Endodermal cell (in vitro differentiated cells): ENCODE results near the gene PDE5A. TPM values are rescaled to one million over a fixed set of nuclear protein-coding genes. Genes with fewer than 3 reads are reported as not detected.

Source experiments
- DNase-seq: peaks from one replicate; pipeline ENCODE4 v3.0.0-alpha.2; 2017
- H3K27ac ChIP-seq: 2 replicates; pipeline ENCODE4 v1.5.1; 2013; ENCODE audit warnings: mild to moderate bottlenecking, low read depth, low read length, moderate library complexity
- H3K27me3 ChIP-seq: 2 replicates; pipeline ENCODE4 v1.6.1; 2013; ENCODE audit warnings: mild to moderate bottlenecking, low read length, moderate library complexity; ENCODE audit not compliant: insufficient read depth, control insufficient read depth, poor library complexity, severe bottlenecking
- H3K36me3 ChIP-seq: 2 replicates; pipeline ENCODE4 v1.7.0; 2013; ENCODE audit warnings: mild to moderate bottlenecking, low read length, moderate library complexity; ENCODE audit not compliant: control insufficient read depth, insufficient read depth
- H3K4me1 ChIP-seq: one replicate; pipeline ENCODE4 v1.7.0; 2013; ENCODE audit warnings: low read length; ENCODE audit not compliant: control insufficient read depth, insufficient read depth
- H3K4me3 ChIP-seq: 2 replicates; pipeline ENCODE4 v1.5.1; 2013; ENCODE audit warnings: mild to moderate bottlenecking, low read length, moderate library complexity
- H3K9ac ChIP-seq: 2 replicates; pipeline ENCODE4 v1.6.1; 2013; ENCODE audit warnings: mild to moderate bottlenecking, low read length, moderate library complexity; ENCODE audit not compliant: poor library complexity, severe bottlenecking; ENCODE audit errors: extremely low read depth
- H3K9me3 ChIP-seq: 2 replicates; pipeline ENCODE4 v1.6.1; 2013; ENCODE audit warnings: mild to moderate bottlenecking, low read length, moderate library complexity; ENCODE audit not compliant: control insufficient read depth
- H3K27ac Mint-ChIP-seq: 2 replicates; pipeline ENCODE4 v1.8.0; 2020; ENCODE audit warnings: mixed read lengths
- H3K27me3 Mint-ChIP-seq: 2 replicates; pipeline ENCODE4 v1.8.0; 2021; ENCODE audit warnings: mild to moderate bottlenecking, mixed read lengths; ENCODE audit not compliant: insufficient read depth
- H3K36me3 Mint-ChIP-seq: 2 replicates; pipeline ENCODE4 v1.8.0; 2020; ENCODE audit warnings: low read depth, mixed read lengths
- H3K4me1 Mint-ChIP-seq: 2 replicates; pipeline ENCODE4 v1.8.0; 2020; ENCODE audit warnings: mixed read lengths
- H3K4me3 Mint-ChIP-seq: 2 replicates; pipeline ENCODE4 v1.8.0; 2020; ENCODE audit warnings: mild to moderate bottlenecking, moderate library complexity, mixed read lengths
- H3K9me3 Mint-ChIP-seq: 2 replicates; pipeline ENCODE4 v1.8.0; 2020; ENCODE audit warnings: mild to moderate bottlenecking, mixed read lengths
- WGBS, 2 experiments: methylation state at CpG; one replicate each; pipeline versions ENCODE4 v1.1.5 to v1.1.7; 2013; ENCODE audit warnings: missing lambda C conversion rate in 2 of 2, mixed read lengths in 1 of 2; ENCODE audit not compliant: insufficient coverage in 1 of 2, insufficient read length in 1 of 2; 5-methylcytosine and 5-hydroxymethylcytosine counted together
- total RNA-seq, 2 donors: library from RNA; stranded (reverse); fragmentation: NEBNext Ultra II Directional in 1 of 2; extraction: Animal tissue kit (Norgen Biotek cat#: 25700) in 1 of 2; gene quantifications; 2 replicates in 1 of 2; 3 replicates in 1 of 2; pipeline ENCODE4 v1.2.1, GENCODE V29; 2021
- TF ChIP-seq, protein P1 (sequence below): fragments of 200-600 bp; sonication (generic); conservative IDR thresholded peaks from 2 replicates; pipeline ENCODE4 v1.5.0; 2021; ENCODE audit warnings: antibody characterized with exemption, mild to moderate bottlenecking

PDE5A gene
- total RNA-seq, 2 donors from 2014 or later = 36.3 to 37.8 TPM

GRCh38 chr4:119667802-119668201, 39.2 kb upstream of the PDE5A start:
- no peak for DNase-seq
- H3K9me3 Mint-ChIP-seq = no peaks in the 10 kb centered on the region
- H3K4me1 ChIP-seq = peaks cover 14% of the 10 kb centered on the region
- no peak overlapping the region for H3K4me3 ChIP-seq
- H3K4me3 Mint-ChIP-seq = no peak overlapping the region
- H3K4me1 Mint-ChIP-seq = peaks cover 17% of the 10 kb centered on the region
- TF ChIP-seq, protein P1, sequence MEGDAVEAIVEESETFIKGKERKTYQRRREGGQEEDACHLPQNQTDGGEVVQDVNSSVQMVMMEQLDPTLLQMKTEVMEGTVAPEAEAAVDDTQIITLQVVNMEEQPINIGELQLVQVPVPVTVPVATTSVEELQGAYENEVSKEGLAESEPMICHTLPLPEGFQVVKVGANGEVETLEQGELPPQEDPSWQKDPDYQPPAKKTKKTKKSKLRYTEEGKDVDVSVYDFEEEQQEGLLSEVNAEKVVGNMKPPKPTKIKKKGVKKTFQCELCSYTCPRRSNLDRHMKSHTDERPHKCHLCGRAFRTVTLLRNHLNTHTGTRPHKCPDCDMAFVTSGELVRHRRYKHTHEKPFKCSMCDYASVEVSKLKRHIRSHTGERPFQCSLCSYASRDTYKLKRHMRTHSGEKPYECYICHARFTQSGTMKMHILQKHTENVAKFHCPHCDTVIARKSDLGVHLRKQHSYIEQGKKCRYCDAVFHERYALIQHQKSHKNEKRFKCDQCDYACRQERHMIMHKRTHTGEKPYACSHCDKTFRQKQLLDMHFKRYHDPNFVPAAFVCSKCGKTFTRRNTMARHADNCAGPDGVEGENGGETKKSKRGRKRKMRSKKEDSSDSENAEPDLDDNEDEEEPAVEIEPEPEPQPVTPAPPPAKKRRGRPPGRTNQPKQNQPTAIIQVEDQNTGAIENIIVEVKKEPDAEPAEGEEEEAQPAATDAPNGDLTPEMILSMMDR = no peak
- no peak overlapping the region for H3K27ac ChIP-seq
- no peaks in the 10 kb centered on the region for H3K36me3 Mint-ChIP-seq
- no peaks in the 10 kb centered on the region for H3K27me3 Mint-ChIP-seq
- 79 to 90% methylated on average over 3 of the region's 3 CpGs for WGBS, 2 experiments
- no peaks in the 10 kb centered on the region for H3K9me3 ChIP-seq
- H3K36me3 ChIP-seq = no peaks in the 10 kb centered on the region
- no peaks in the 10 kb centered on the region for H3K27me3 ChIP-seq
- peak overlapping the region; percentile 72 for H3K27ac Mint-ChIP-seq
- H3K9ac ChIP-seq = no peak overlapping the region

DNA sequence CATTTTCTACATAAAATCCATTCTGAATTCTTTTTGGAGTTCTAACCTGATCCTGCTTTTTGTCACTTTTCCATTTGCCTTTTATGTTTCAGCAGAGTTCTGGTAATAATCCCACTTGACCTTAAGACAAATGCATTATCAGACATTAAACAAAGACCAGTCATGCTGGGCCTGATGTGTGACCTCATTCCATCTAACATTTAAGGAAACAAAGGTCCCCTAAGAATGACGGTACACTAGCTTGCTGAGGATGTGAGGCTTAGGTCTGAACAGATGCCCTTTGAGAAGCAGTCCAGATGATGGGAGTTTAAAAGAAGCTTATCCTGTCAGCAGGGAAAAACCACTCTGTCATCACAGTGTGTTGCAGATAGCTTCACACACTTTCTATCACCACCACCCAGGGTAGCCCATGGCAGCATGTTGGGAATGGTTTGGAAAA, 38.1 kb upstream of the PDE5A start:
- H3K4me1 ChIP-seq = peaks cover 14% of the 10 kb centered on the region
- no peak overlapping the region for H3K9ac ChIP-seq
- H3K27ac ChIP-seq = no peak overlapping the region
- 82% methylated on average over 1 of the region's 1 CpG; no CpG with 5 or more reads in 1 of the 2 experiments for WGBS, 2 experiments
- no peaks in the 10 kb centered on the region for H3K9me3 ChIP-seq
- no peaks in the 10 kb centered on the region for H3K36me3 ChIP-seq
- H3K36me3 Mint-ChIP-seq = no peaks in the 10 kb centered on the region
- no peak for DNase-seq
- H3K4me1 Mint-ChIP-seq = peaks cover 17% of the 10 kb centered on the region
- H3K9me3 Mint-ChIP-seq = no peaks in the 10 kb centered on the region
- no peaks in the 10 kb centered on the region for H3K27me3 ChIP-seq
- TF ChIP-seq, protein P1 = no peak
- H3K4me3 Mint-ChIP-seq = no peak overlapping the region
- H3K27ac Mint-ChIP-seq = no peak overlapping the region
- H3K4me3 ChIP-seq = no peak overlapping the region
- H3K27me3 Mint-ChIP-seq = no peaks in the 10 kb centered on the region

- WGBS, 2 experiments = 100% methylated on average over 1 of the region's 2 CpGs; no CpG with 5 or more reads in 1 of the 2 experiments
- no peaks in the 10 kb centered on the region for H3K9me3 Mint-ChIP-seq
- Histone ChIP-seq H3K9ac (no peak overlapping the region), H3K9me3 (no peaks in the 10 kb centered on the region), H3K27me3 (no peaks in the 10 kb centered on the region), H3K4me1 (peaks cover 14% of the 10 kb centered on the region), H3K36me3 (no peaks in the 10 kb centered on the region), H3K27ac (no peak overlapping the region), H3K4me3 (no peak overlapping the region)
- H3K4me3 Mint-ChIP-seq = no peak overlapping the region
- DNase-seq = no peak
- TF ChIP-seq, protein P1 = no peak
- no peak overlapping the region for H3K27ac Mint-ChIP-seq
- no peaks in the 10 kb centered on the region for H3K27me3 Mint-ChIP-seq
- peaks cover 17% of the 10 kb centered on the region for H3K4me1 Mint-ChIP-seq
- H3K36me3 Mint-ChIP-seq = no peaks in the 10 kb centered on the region
Observed at GRCh38 chr4:119665752-119666151, 37.1 kb upstream of the PDE5A start.
